ENCODE measurements around the gene LRRC75B.

LRRC75B gene

GRCh38 chr22:24543185-24543601 lies 49.7 kb downstream of the LRRC75B start:
- Histone ChIP-seq H3K27me3 (replicated peaks in 2 of 5; ENCODE audit: control insufficient read depth in 4 of 5, insufficient read depth in 5 of 5, low read length in 4 of 5) (no peaks in the 10 kb centered on the region), H3K9me3 (ENCODE audit: control extremely low read depth in 1 of 5, control insufficient read depth in 4 of 5, insufficient read depth in 2 of 5, low read depth in 1 of 5, low read length in 4 of 5) (no peaks in the 10 kb centered on the region), H3K4me1 (ENCODE audit: control extremely low read depth in 1 of 4, control insufficient read depth in 4 of 4, insufficient read depth in 4 of 4, low read length in 3 of 4) (peaks cover 0 to 24% (median 19%) of the 10 kb centered on the region in 4 experiments), H3K36me3 (ENCODE audit: control insufficient read depth in 4 of 4, insufficient read depth in 4 of 4, low read length in 3 of 4) (peaks cover 11 to 78% (median 56%) of the 10 kb centered on the region in 4 experiments), H3K27ac (ENCODE audit: insufficient read depth in 1 of 2, low read depth in 1 of 2, low read length in 2 of 2, poor library complexity in 1 of 2, severe bottlenecking in 2 of 2) (peak overlapping the region in 1 of 2 experiments; percentile 28), H3K4me3 (ENCODE audit: control insufficient read depth in 1 of 7, extremely low read depth in 1 of 7, insufficient read depth in 4 of 7, low read depth in 2 of 7, low read length in 6 of 7) (no peak overlapping the region)
- no peak for DNase-seq
- POLR2A ChIA-PET: no interaction called here
- 97% methylated on average over 5 of the region's 7 CpGs for WGBS (ENCODE audit: insufficient coverage)
- CTCF ChIA-PET: interaction anchor here (7.4 kb wide), 1 partner anchor 16 kb away, joined by 73 read pairs; no protein-coding TSS in a partner anchor

GRCh38 chr22:24542641-24543040 lies 50.2 kb downstream of the LRRC75B start:
- ChIA-PET CTCF (interaction anchor here (1.3 to 7.4 kb wide), 2 partner anchors 10 to 16 kb away, joined by 8 to 73 read pairs; no protein-coding TSS in a partner anchor), POLR2A (no interaction called here)
- Histone ChIP-seq H3K9me3 (ENCODE audit: control extremely low read depth in 1 of 5, control insufficient read depth in 4 of 5, insufficient read depth in 2 of 5, low read depth in 1 of 5, low read length in 4 of 5) (no peaks in the 10 kb centered on the region), H3K27ac (ENCODE audit: insufficient read depth in 1 of 2, low read depth in 1 of 2, low read length in 2 of 2, poor library complexity in 1 of 2, severe bottlenecking in 2 of 2) (peak overlapping the region in 1 of 2 experiments; percentile 49), H3K4me3 (ENCODE audit: control insufficient read depth in 1 of 7, extremely low read depth in 1 of 7, insufficient read depth in 4 of 7, low read depth in 2 of 7, low read length in 6 of 7) (no peak overlapping the region), H3K27me3 (replicated peaks in 2 of 5; ENCODE audit: control insufficient read depth in 4 of 5, insufficient read depth in 5 of 5, low read length in 4 of 5) (no peaks in the 10 kb centered on the region), H3K36me3 (ENCODE audit: control insufficient read depth in 4 of 4, insufficient read depth in 4 of 4, low read length in 3 of 4) (peaks cover 11 to 73% (median 51%) of the 10 kb centered on the region in 4 experiments), H3K4me1 (ENCODE audit: control extremely low read depth in 1 of 4, control insufficient read depth in 4 of 4, insufficient read depth in 4 of 4, low read length in 3 of 4) (peaks cover 0 to 24% (median 19%) of the 10 kb centered on the region in 4 experiments)
- 66% methylated on average over 3 of the region's 9 CpGs for WGBS (ENCODE audit: insufficient coverage)
- DNase-seq: peak in 2 of 3 donors; percentile 61 to 65

GRCh38 chr22:24541681-24542515 lies 51.0 kb downstream of the LRRC75B start:
- WGBS (ENCODE audit: insufficient coverage): 43% methylated on average over 4 of the region's 6 CpGs
- peak in 2 of 3 donors; percentile 68 to 72 for DNase-seq
- Histone ChIP-seq H3K27ac (ENCODE audit: insufficient read depth in 1 of 2, low read depth in 1 of 2, low read length in 2 of 2, poor library complexity in 1 of 2, severe bottlenecking in 2 of 2) (peak overlapping the region in 1 of 2 experiments; percentile 49), H3K9me3 (ENCODE audit: control extremely low read depth in 1 of 5, control insufficient read depth in 4 of 5, insufficient read depth in 2 of 5, low read depth in 1 of 5, low read length in 4 of 5) (no peaks in the 10 kb centered on the region), H3K36me3 (ENCODE audit: control insufficient read depth in 4 of 4, insufficient read depth in 4 of 4, low read length in 3 of 4) (peaks cover 11 to 65% (median 43%) of the 10 kb centered on the region in 4 experiments), H3K27me3 (replicated peaks in 2 of 5; ENCODE audit: control insufficient read depth in 4 of 5, insufficient read depth in 5 of 5, low read length in 4 of 5) (no peaks in the 10 kb centered on the region), H3K4me3 (ENCODE audit: control insufficient read depth in 1 of 7, extremely low read depth in 1 of 7, insufficient read depth in 4 of 7, low read depth in 2 of 7, low read length in 6 of 7) (no peak overlapping the region), H3K4me1 (ENCODE audit: control extremely low read depth in 1 of 4, control insufficient read depth in 4 of 4, insufficient read depth in 4 of 4, low read length in 3 of 4) (peaks cover 0 to 24% (median 19%) of the 10 kb centered on the region in 4 experiments)
- POLR2A ChIA-PET: interaction anchor here (1.1 kb wide), 1 partner anchor 13 kb away, joined by 6 read pairs; the partner anchor contains the start of gene GUCD1
- CTCF ChIA-PET: interaction anchor here (1.2 to 7.4 kb wide), 3 partner anchors 11 to 20 kb away, joined by 3 to 73 read pairs (median 8); no protein-coding TSS in a partner anchor

GRCh38 chr22:24540470-24540869 lies 52.4 kb downstream of the LRRC75B start:
- Histone ChIP-seq H3K9me3 (ENCODE audit: control extremely low read depth in 1 of 5, control insufficient read depth in 4 of 5, insufficient read depth in 2 of 5, low read depth in 1 of 5, low read length in 4 of 5) (no peaks in the 10 kb centered on the region), H3K27me3 (replicated peaks in 2 of 5; ENCODE audit: control insufficient read depth in 4 of 5, insufficient read depth in 5 of 5, low read length in 4 of 5) (no peaks in the 10 kb centered on the region), H3K27ac (ENCODE audit: insufficient read depth in 1 of 2, low read depth in 1 of 2, low read length in 2 of 2, poor library complexity in 1 of 2, severe bottlenecking in 2 of 2) (no peak overlapping the region), H3K4me3 (ENCODE audit: control insufficient read depth in 1 of 7, extremely low read depth in 1 of 7, insufficient read depth in 4 of 7, low read depth in 2 of 7, low read length in 6 of 7) (no peak overlapping the region), H3K4me1 (ENCODE audit: control extremely low read depth in 1 of 4, control insufficient read depth in 4 of 4, insufficient read depth in 4 of 4, low read length in 3 of 4) (peaks cover 0 to 24% (median 19%) of the 10 kb centered on the region in 4 experiments), H3K36me3 (ENCODE audit: control insufficient read depth in 4 of 4, insufficient read depth in 4 of 4, low read length in 3 of 4) (peaks cover 11 to 57% (median 35%) of the 10 kb centered on the region in 4 experiments)
- no peak for DNase-seq
- CTCF ChIA-PET: interaction anchor here (7.4 kb wide), 1 partner anchor 14 kb away, joined by 73 read pairs; no protein-coding TSS in a partner anchor
- POLR2A ChIA-PET: no interaction called here
- 100% methylated on average over 2 of the region's 2 CpGs for WGBS (ENCODE audit: insufficient coverage)

- ChIA-PET POLR2A (no interaction called here), CTCF (interaction anchor here (1.7 to 7.4 kb wide), 2 partner anchors 9 to 17 kb away, joined by 3 to 73 read pairs; no protein-coding TSS in a partner anchor)
- DNase-seq: no peak
- WGBS (ENCODE audit: insufficient coverage): 100% methylated on average over 2 of the region's 3 CpGs
- Histone ChIP-seq H3K9me3 (ENCODE audit: control extremely low read depth in 1 of 5, control insufficient read depth in 4 of 5, insufficient read depth in 2 of 5, low read depth in 1 of 5, low read length in 4 of 5) (no peaks in the 10 kb centered on the region), H3K27me3 (replicated peaks in 2 of 5; ENCODE audit: control insufficient read depth in 4 of 5, insufficient read depth in 5 of 5, low read length in 4 of 5) (no peaks in the 10 kb centered on the region), H3K27ac (ENCODE audit: insufficient read depth in 1 of 2, low read depth in 1 of 2, low read length in 2 of 2, poor library complexity in 1 of 2, severe bottlenecking in 2 of 2) (no peak overlapping the region), H3K4me3 (ENCODE audit: control insufficient read depth in 1 of 7, extremely low read depth in 1 of 7, insufficient read depth in 4 of 7, low read depth in 2 of 7, low read length in 6 of 7) (no peak overlapping the region), H3K36me3 (ENCODE audit: control insufficient read depth in 4 of 4, insufficient read depth in 4 of 4, low read length in 3 of 4) (peaks cover 5 to 17% (median 10%) of the 10 kb centered on the region in 4 experiments), H3K4me1 (ENCODE audit: control extremely low read depth in 1 of 4, control insufficient read depth in 4 of 4, insufficient read depth in 4 of 4, low read length in 3 of 4) (peaks cover 0 to 1% (median 0%) of the 10 kb centered on the region in 4 experiments)
Observed at GRCh38 chr22:24536089-24536488, 56.8 kb downstream of the LRRC75B start.

All from common myeloid progenitor, CD34-positive (primary cell).